Measurements from ENCODE around the gene FLG. TPM values are rescaled to one million over a fixed set of nuclear protein-coding genes. Genes with fewer than 3 reads are reported as not detected.

FLG gene
- total RNA-seq: not detected

DNA sequence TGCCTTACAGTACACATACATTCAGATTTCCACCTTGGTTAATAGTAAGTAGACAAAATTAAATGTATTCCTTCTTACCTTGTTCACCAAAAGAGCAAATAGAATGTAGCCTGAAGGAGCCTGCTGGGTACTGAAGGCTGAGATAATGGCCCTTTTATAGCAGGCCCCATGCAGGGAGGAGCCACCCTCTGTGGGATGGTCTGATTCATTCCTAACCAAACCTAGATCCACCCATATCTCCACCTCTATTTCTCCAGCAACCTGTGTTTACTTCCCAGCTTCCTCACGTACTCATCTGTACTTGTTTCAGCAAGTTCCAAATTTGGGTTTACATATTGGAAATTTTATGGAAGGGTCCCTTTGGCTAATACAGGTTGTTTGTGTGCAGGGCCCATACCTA, at the start of gene FLG:
FLG (minus strand) TSS at position 129 of the 400 bp plus-strand sequence. CDS start 9,783 bp downstream, outside the sequence.
- no peak for ATAC-seq
- H3K36me3 ChIP-seq (replicated peaks in 1 of 2; ENCODE audit: insufficient read depth in 1 of 2, low read depth in 2 of 2): no peaks in the 10 kb centered on the region
- no peak within 1 kb of the TSS for H3K27ac ChIP-seq
- intact Hi-C loops (cut with DNase I): no loop called here
- no peaks in the 10 kb centered on the region for H3K9me3 ChIP-seq
- H3K4me1 ChIP-seq: no peaks in the 10 kb centered on the region
- DNase-seq: no peak
- no peak for TF ChIP-seq POLR2A (IDR thresholded peaks at IDR 0.05)
- TF ChIP-seq, protein P1, sequence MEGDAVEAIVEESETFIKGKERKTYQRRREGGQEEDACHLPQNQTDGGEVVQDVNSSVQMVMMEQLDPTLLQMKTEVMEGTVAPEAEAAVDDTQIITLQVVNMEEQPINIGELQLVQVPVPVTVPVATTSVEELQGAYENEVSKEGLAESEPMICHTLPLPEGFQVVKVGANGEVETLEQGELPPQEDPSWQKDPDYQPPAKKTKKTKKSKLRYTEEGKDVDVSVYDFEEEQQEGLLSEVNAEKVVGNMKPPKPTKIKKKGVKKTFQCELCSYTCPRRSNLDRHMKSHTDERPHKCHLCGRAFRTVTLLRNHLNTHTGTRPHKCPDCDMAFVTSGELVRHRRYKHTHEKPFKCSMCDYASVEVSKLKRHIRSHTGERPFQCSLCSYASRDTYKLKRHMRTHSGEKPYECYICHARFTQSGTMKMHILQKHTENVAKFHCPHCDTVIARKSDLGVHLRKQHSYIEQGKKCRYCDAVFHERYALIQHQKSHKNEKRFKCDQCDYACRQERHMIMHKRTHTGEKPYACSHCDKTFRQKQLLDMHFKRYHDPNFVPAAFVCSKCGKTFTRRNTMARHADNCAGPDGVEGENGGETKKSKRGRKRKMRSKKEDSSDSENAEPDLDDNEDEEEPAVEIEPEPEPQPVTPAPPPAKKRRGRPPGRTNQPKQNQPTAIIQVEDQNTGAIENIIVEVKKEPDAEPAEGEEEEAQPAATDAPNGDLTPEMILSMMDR (IDR thresholded peaks at IDR 0.05): no peak
- no peak within 1 kb of the TSS for H3K4me3 ChIP-seq
- WGBS, 2 donors: 73 to 89% methylated on average over 1 of the region's 1 CpG
- no peaks in the 10 kb centered on the region for H3K27me3 ChIP-seq

DNA sequence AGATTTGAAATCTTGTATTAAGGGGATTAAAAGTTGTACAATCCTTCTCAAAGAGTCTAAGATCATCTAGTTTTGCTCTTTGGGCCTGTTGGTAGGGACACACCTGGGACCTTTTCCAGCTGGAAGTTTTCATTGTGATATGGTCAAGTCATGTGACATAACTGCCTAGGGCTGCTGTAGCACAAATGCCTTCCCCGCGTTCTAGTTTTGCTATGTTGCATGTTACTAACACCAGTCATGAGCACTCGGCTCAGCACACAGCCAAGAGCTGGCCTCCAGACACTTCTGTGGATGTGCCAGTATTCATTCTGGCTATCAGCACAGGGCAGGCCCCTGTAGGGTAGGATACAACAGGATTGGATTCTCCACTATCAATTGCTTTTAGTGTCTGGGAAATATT, 49.4 kb upstream of the FLG start:
- TF ChIP-seq POLR2A (IDR thresholded peaks at IDR 0.05): no peak
- TF ChIP-seq, protein P1 (IDR thresholded peaks at IDR 0.05): no peak
- Histone ChIP-seq H3K4me3 (no peak overlapping the region), H3K36me3 (replicated peaks in 1 of 2; ENCODE audit: insufficient read depth in 1 of 2, low read depth in 2 of 2) (no peaks in the 10 kb centered on the region), H3K9me3 (no peaks in the 10 kb centered on the region), H3K27me3 (no peaks in the 10 kb centered on the region), H3K27ac (no peak overlapping the region), H3K4me1 (no peaks in the 10 kb centered on the region)
- 6 to 23% methylated on average over 3 of the region's 3 CpGs for WGBS, 2 donors
- intact Hi-C loops (cut with DNase I): no loop called here
- ATAC-seq (no peak), DNase-seq (peak in 3 of 4 donors; percentile 8 to 36 (median 35))

DNA sequence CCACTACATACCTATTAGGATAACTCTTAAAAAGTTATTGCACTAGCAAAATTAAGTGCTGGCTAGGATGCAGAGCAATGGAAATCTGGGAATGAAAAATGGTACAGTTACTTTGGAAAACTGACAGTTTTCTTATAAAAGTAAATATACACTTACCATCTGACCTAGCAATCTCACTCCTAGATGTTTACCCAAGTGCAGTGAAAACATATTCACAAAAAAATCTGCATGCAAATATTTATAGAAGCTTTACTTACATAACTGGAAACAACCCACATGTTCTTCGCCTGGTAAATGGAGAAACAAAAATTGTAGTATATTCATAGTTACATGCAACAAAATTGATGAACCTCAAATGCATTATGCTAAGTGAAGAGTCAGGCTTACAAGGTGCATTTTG, 47.6 kb upstream of the FLG start:
- 28 to 46% methylated on average over 1 of the region's 1 CpG for WGBS, 2 donors
- TF ChIP-seq, protein P1 (IDR thresholded peaks at IDR 0.05): no peak
- TF ChIP-seq POLR2A (IDR thresholded peaks at IDR 0.05): no peak
- DNase-seq (no peak), ATAC-seq (no peak)
- H3K36me3 ChIP-seq (replicated peaks in 1 of 2; ENCODE audit: insufficient read depth in 1 of 2, low read depth in 2 of 2): no peaks in the 10 kb centered on the region
- intact Hi-C loops (cut with DNase I): no loop called here
- H3K27me3 ChIP-seq: no peaks in the 10 kb centered on the region
- H3K27ac ChIP-seq: no peak overlapping the region
- no peaks in the 10 kb centered on the region for H3K4me1 ChIP-seq
- no peak overlapping the region for H3K4me3 ChIP-seq
- no peaks in the 10 kb centered on the region for H3K9me3 ChIP-seq

DNA sequence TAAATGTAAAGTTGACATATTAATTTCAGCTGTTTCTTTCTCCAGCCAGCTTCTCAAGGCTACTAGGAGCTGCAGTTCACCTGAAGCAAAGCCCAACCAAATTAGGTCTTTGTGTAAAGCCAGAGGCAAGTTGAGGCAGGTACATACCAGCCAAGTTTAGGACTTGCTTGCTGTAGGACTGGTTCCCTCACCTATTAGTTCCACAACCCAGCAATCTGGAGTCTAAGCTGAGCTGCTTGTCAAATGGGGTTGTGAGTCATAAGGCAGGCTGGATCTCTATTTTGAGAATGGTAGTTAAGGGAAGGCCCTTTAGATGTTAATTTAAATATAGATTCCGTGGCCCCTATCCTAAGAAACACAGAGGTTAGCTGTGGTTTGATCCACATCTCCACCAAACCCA, 42.4 kb upstream of the FLG start:
- Histone ChIP-seq H3K27me3 (no peaks in the 10 kb centered on the region), H3K36me3 (replicated peaks in 1 of 2; ENCODE audit: insufficient read depth in 1 of 2, low read depth in 2 of 2) (no peaks in the 10 kb centered on the region), H3K4me1 (no peaks in the 10 kb centered on the region), H3K27ac (no peak overlapping the region), H3K9me3 (no peaks in the 10 kb centered on the region), H3K4me3 (no peak overlapping the region)
- intact Hi-C loops (cut with DNase I): no loop called here
- 14 to 45% methylated on average over 1 of the region's 1 CpG for WGBS, 2 donors
- ATAC-seq (no peak), DNase-seq (no peak)
- TF ChIP-seq, protein P1 (IDR thresholded peaks at IDR 0.05): no peak

DNA sequence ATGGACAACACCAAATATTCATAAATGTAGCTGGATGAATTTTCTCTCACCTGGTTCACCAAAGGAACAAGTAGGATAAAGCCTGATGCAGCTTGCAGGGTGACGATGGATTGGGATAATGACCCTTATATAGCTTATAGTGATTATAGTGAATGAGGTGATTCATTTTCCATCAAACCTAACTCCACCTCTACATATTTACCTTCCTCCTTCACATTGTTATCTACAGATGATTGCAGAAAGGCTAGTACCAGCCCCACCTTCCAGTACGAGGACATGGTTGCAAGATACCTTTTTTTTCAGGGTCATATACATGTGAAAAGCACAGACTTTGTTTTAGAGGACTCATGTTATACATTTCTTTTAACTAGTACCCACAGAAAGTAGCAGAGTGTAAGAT, 34.9 kb upstream of the FLG start, which contains the start of gene FLG2:
FLG2 (minus strand) TSS at position 101 of the 400 bp plus-strand sequence. CDS start 1,122 bp downstream, outside the sequence.
- TF ChIP-seq POLR2A (IDR thresholded peaks at IDR 0.05): no peak
- TF ChIP-seq, protein P1 (IDR thresholded peaks at IDR 0.05): no peak
- Histone ChIP-seq H3K27me3 (no peaks in the 10 kb centered on the region), H3K9me3 (no peaks in the 10 kb centered on the region), H3K36me3 (replicated peaks in 1 of 2; ENCODE audit: insufficient read depth in 1 of 2, low read depth in 2 of 2) (no peaks in the 10 kb centered on the region), H3K4me3 (no peak within 1 kb of the TSS), H3K27ac (no peak within 1 kb of the TSS), H3K4me1 (no peaks in the 10 kb centered on the region)
- no peak for DNase-seq
- intact Hi-C loops (cut with DNase I): no loop called here
- WGBS, 2 donors: 68 to 75% methylated on average over 2 of the region's 2 CpGs
- no peak for ATAC-seq

Data from body of pancreas (tissue), 4 donors.